Right lobe of liver (tissue), 6 donors: Measurements from ENCODE around the gene DUSP18. TPM values are rescaled to one million over a fixed set of nuclear protein-coding genes. Genes with fewer than 3 reads are reported as not detected.

Source experiments
- ATAC-seq, 4 donors: fragments of 200-7000 bp; cut with Tn5 transposase; one replicate each; pipeline ENCODE4 v1.9.1; 2020; ENCODE audit warnings: mild to moderate bottlenecking in 4 of 4, moderate library complexity in 4 of 4
- DNase-seq, 3 donors: peaks; one replicate each; pipeline ENCODE4 v3.0.0-alpha.2; 2020
- H3K27ac ChIP-seq, 3 donors: fragments of 200-600 bp; one replicate each; pipeline ENCODE4 v1.8.0; 2022
- H3K27me3 ChIP-seq, 2 donors: fragments of 200-600 bp; one replicate each; pipeline ENCODE4 v1.8.0; 2022
- H3K36me3 ChIP-seq, 4 donors: fragments of 200-600 bp; sonication (generic) in 1 of 4; one replicate each; pipeline versions ENCODE4 v1.5.1 to v1.8.0; 2017 to 2022; ENCODE audit warnings: control low read depth in 1 of 4
- H3K4me1 ChIP-seq, 4 donors: fragments of 200-600 bp; sonication (generic) in 1 of 4; one replicate each; pipeline versions ENCODE4 v1.5.1 to v1.8.0; 2017 to 2022; ENCODE audit warnings: control low read depth in 1 of 4
- H3K4me3 ChIP-seq, 3 donors: fragments of 200-600 bp; one replicate each; pipeline ENCODE4 v1.8.0; 2022
- H3K9me3 ChIP-seq, 4 donors: fragments of 200-600 bp; sonication (generic) in 1 of 4; one replicate each; pipeline versions ENCODE4 v1.5.1 to v1.8.0; 2017 to 2022; ENCODE audit warnings: control low read depth in 1 of 4
- POLR2A ChIP-seq: fragments of 450-650 bp; IDR thresholded peaks from one replicate; pipeline ENCODE4 v1.6.1; 2017; ENCODE audit warnings: antibody characterized with exemption, mild to moderate bottlenecking
- WGBS: methylation state at CpG from one replicate; pipeline ENCODE4 v1.1.6; 2018; ENCODE audit warnings: low coverage, low lambda C conversion rate; ENCODE audit not compliant: insufficient coverage; ENCODE audit errors: missing lambda C conversion rate; 5-methylcytosine and 5-hydroxymethylcytosine counted together
- intact Hi-C, 2 donors: fragments of 100-400 bp; cut with DNase I; formaldehyde crosslinking; loops; one replicate each; pipeline versions ENCODE4 v1.11.2 to v1.14.1; 2022
- total RNA-seq, 6 experiments: library from RNA; depleted of rRNA in 2 of 6; stranded (reverse); fragments of >200 nt in 2 of 6; fragmentation: NEBNext Ultra II Directional in 3 of 6; extraction: Animal tissue kit (Norgen Biotek cat#: 25700) in 3 of 6; gene quantifications; one replicate each; pipeline versions ENCODE4 v1.1.0 to v1.2.4, GENCODE V29; 2016 to 2023
- TF ChIP-seq, protein P1 (sequence below), 4 donors: fragments of 200-600 bp in 3 of 4; fragments of 450-650 bp in 1 of 4; IDR thresholded peaks; one replicate each; pipeline versions ENCODE4 v1.5.1 to v1.8.0; 2016 to 2022; ENCODE audit warnings: antibody characterized with exemption in 4 of 4, mild to moderate bottlenecking in 2 of 4
- donor health status: DM: no; HTN: yes; CAD: no.
- donor health status: DM: no; HTN: no; CAD: no.
- donor health status: DM: no; HTN: no; CAD: no.
- donor health status: DM: no; HTN: yes; CAD: no.
- donor health status: DM: no; HTN: yes; CAD: no.

The DUSP18 gene
- total RNA-seq, 6 experiments from 2014 or later = 0.97 to 3.1 (median 2.2) TPM

DNA sequence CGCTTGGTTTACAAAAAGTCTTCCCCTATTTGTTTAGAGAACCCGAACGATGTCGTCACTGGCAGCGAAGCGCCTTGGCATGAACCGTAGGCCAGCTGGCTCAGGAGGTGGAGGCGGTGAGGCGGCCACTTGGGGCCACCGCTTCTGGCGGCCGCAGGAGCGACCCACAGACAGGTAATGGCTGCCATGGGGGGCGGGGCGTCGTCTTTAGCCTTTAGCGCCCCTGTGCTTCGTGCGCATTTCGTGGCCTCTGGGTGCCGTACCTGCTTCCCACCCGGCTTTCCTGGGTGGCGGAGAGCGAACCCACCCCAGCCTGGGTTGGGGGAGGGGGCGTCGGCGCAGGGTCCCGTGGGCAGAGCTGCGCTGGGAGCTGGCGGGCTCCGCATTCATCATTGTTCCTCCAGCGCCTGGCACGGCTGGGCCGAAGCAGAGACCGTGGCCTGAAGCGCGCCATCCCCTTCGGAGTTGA lies 26.5 kb upstream of the DUSP18 start:
- Histone ChIP-seq H3K4me3 (peak overlapping the region; percentile 57 to 61 (median 59)), H3K36me3 (no peaks in the 10 kb centered on the region), H3K27ac (peak overlapping the region in 1 of 3 donors; percentile 5), H3K9me3 (no peaks in the 10 kb centered on the region), H3K27me3 (no peaks in the 10 kb centered on the region), H3K4me1 (peaks cover 0 to 10% (median 0%) of the 10 kb centered on the region in 4 donors)
- TF ChIP-seq POLR2A = no peak
- TF ChIP-seq, protein P1, sequence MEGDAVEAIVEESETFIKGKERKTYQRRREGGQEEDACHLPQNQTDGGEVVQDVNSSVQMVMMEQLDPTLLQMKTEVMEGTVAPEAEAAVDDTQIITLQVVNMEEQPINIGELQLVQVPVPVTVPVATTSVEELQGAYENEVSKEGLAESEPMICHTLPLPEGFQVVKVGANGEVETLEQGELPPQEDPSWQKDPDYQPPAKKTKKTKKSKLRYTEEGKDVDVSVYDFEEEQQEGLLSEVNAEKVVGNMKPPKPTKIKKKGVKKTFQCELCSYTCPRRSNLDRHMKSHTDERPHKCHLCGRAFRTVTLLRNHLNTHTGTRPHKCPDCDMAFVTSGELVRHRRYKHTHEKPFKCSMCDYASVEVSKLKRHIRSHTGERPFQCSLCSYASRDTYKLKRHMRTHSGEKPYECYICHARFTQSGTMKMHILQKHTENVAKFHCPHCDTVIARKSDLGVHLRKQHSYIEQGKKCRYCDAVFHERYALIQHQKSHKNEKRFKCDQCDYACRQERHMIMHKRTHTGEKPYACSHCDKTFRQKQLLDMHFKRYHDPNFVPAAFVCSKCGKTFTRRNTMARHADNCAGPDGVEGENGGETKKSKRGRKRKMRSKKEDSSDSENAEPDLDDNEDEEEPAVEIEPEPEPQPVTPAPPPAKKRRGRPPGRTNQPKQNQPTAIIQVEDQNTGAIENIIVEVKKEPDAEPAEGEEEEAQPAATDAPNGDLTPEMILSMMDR (IDR thresholded peaks at IDR 0.05) = no peak
- peak; percentile 72 to 80 (median 76) for DNase-seq
- ATAC-seq = peak; percentile 81 to 86 (median 84)
- intact Hi-C loops = no loop called here
- WGBS = 0% methylated on average over 4 of the region's 38 CpGs

DNA sequence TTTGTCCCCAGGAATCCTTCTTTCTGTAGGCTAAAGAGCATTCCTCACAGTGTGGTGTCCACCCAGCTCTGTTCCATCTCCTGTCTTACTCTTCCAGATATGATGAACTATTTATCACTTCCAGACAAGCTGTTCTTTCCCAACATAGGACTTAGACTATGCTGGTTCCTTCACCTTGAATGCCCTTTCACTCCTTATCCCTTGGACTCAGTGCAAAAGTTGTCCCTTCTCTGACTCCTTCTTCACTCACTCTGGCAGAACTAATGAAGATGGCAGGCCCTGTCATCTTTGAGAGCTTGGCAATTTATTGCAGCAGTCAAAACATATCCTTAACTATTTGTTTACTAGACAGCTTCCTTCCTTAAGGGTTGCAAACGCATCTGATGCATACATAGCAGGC lies 23.5 kb upstream of the DUSP18 start:
- DNase-seq (no peak), ATAC-seq (no peak)
- Histone ChIP-seq H3K27ac (no peak overlapping the region), H3K4me3 (no peak overlapping the region), H3K36me3 (no peaks in the 10 kb centered on the region), H3K4me1 (peaks cover 0 to 10% (median 0%) of the 10 kb centered on the region in 4 donors), H3K27me3 (no peaks in the 10 kb centered on the region), H3K9me3 (no peaks in the 10 kb centered on the region)
- WGBS = 100% methylated on average over 1 of the region's 1 CpG
- intact Hi-C loops = no loop called here
- TF ChIP-seq, protein P1 (IDR thresholded peaks at IDR 0.05) = no peak
- no peak for TF ChIP-seq POLR2A

DNA sequence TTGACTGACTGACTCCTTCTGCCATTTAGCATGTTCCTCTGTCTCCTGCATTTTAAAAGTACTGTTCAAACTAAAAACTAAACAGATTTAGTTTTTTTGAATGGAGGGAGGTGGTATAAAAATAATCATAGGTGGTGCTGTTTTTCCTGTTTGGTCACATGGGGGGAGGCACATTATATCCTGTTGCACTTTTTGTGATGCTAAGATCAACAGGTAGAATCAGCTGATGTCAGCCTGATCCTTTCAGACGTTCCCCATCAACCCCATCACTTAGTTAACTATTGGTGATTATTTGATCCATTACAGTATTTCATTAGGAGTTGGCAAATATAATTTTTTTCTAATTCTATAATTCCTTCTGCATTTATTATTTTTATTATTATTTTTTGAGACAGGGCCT lies 21.9 kb upstream of the DUSP18 start:
- 35% methylated on average over 1 of the region's 1 CpG for WGBS
- H3K27ac ChIP-seq = no peak overlapping the region
- ATAC-seq = no peak
- TF ChIP-seq, protein P1 (IDR thresholded peaks at IDR 0.05) = no peak
- no peak for TF ChIP-seq POLR2A
- intact Hi-C loops = no loop called here
- H3K4me3 ChIP-seq = no peak overlapping the region
- H3K9me3 ChIP-seq = no peaks in the 10 kb centered on the region
- no peaks in the 10 kb centered on the region for H3K36me3 ChIP-seq
- no peak for DNase-seq
- peaks cover 0 to 6% (median 0%) of the 10 kb centered on the region in 4 donors for H3K4me1 ChIP-seq
- H3K27me3 ChIP-seq = no peaks in the 10 kb centered on the region

DNA sequence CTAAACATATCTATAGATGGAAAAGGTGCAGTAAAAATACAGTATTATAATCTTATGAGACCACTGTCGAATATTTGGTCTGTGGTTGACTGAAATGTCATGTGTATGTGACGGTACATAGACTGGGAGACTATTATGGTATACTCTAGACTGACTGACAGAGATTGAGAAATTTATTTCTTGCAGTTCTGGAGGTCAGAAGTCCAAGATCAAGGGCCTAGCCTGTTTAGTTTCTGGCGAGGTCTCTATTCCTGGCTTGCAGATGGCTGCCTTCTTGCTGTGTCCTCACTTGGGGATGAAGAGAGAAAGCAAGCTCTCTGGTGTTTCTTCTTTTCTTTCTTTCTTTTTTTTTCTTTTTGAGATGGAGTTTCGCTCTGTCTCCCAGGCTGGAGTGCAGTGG lies 19.7 kb upstream of the DUSP18 start:
- no peak for ATAC-seq

More for the DNA sequence above, 19.7 kb upstream of the DUSP18 start:
- intact Hi-C loops = no loop called here
- H3K27me3 ChIP-seq = no peaks in the 10 kb centered on the region
- no peaks in the 10 kb centered on the region for H3K4me1 ChIP-seq
- no peak overlapping the region for H3K4me3 ChIP-seq
- WGBS = 73% methylated on average over 3 of the region's 4 CpGs
- no peaks in the 10 kb centered on the region for H3K36me3 ChIP-seq
- no peak for DNase-seq
- TF ChIP-seq, protein P1 (IDR thresholded peaks at IDR 0.05) = no peak
- no peak for TF ChIP-seq POLR2A
- H3K27ac ChIP-seq = no peak overlapping the region
- H3K9me3 ChIP-seq = no peaks in the 10 kb centered on the region
